AG10803 (cell line): ENCODE measurements around the gene AIG1.
"Not testable (repeated sequence)": the region's sequence is repeated elsewhere in the genome, so short reads cannot be mapped to it uniquely, and the experiment has no call there.

ENCODE experiments used
- DNase-seq: peaks from one replicate; pipeline ENCODE4 v3.0.0; 2010; ENCODE audit warnings: low read depth
- H3K4me3 ChIP-seq: 2 replicates; pipeline ENCODE4 v1.5.1; 2011; ENCODE audit warnings: mild to moderate bottlenecking, low read length, control low read depth
- TF ChIP-seq, protein P1 (sequence below): conservative IDR thresholded peaks from 2 replicates; pipeline ENCODE4 v1.5.1; 2011; ENCODE audit warnings: mild to moderate bottlenecking, low read length, control low read depth, inconsistent platforms

AIG1 gene

GRCh38 chr6:143163621-143164020 lies 102.9 kb downstream of the AIG1 start:
- H3K4me3 ChIP-seq, result no peak overlapping the region
- no peak for DNase-seq
- TF ChIP-seq, protein P1, sequence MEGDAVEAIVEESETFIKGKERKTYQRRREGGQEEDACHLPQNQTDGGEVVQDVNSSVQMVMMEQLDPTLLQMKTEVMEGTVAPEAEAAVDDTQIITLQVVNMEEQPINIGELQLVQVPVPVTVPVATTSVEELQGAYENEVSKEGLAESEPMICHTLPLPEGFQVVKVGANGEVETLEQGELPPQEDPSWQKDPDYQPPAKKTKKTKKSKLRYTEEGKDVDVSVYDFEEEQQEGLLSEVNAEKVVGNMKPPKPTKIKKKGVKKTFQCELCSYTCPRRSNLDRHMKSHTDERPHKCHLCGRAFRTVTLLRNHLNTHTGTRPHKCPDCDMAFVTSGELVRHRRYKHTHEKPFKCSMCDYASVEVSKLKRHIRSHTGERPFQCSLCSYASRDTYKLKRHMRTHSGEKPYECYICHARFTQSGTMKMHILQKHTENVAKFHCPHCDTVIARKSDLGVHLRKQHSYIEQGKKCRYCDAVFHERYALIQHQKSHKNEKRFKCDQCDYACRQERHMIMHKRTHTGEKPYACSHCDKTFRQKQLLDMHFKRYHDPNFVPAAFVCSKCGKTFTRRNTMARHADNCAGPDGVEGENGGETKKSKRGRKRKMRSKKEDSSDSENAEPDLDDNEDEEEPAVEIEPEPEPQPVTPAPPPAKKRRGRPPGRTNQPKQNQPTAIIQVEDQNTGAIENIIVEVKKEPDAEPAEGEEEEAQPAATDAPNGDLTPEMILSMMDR, result no peak

GRCh38 chr6:143164565-143165105 lies 103.9 kb downstream of the AIG1 start:
- TF ChIP-seq, protein P1, result no peak
- DNase-seq, result no peak
- H3K4me3 ChIP-seq, result no peak overlapping the region

DNA sequence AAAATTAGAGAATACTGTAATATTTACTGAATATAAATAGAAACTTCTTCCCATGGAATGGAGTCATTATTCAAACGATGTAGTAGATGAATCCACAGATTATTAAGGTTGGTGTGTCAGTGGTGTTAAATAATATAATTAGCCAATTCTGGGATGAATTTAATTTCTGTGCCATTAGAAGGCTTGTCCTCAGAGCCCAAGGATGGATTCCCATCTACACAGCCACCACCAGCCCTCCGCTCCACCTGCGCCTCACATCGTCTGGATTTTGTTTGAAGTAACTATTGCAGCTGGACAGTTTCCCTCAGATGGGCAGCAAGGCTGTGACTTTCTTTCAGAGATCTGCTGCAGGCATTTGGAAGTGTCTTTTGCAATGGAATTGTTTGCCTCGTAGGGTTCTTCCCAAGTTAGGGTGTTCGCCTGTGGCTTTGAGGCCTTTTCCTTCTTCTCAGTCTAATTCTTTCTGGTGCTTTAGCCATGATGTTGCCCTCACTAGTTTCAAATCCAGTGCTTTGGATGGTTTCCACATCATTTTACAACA lies 104.7 kb downstream of the AIG1 start:
- TF ChIP-seq, protein P1, result no peak
- no peak overlapping the region for H3K4me3 ChIP-seq

GRCh38 chr6:143166247-143166695 lies 105.6 kb downstream of the AIG1 start:
- no peak for DNase-seq
- TF ChIP-seq, protein P1, result no peak
- no peak overlapping the region for H3K4me3 ChIP-seq

More for the DNA sequence above, 104.7 kb downstream of the AIG1 start:
- DNase-seq, result no peak

GRCh38 chr6:143167224-143167623 lies 106.5 kb downstream of the AIG1 start:
- DNase-seq, result no peak
- TF ChIP-seq, protein P1, result no peak
- no peak overlapping the region for H3K4me3 ChIP-seq

GRCh38 chr6:143168396-143168816 lies 107.7 kb downstream of the AIG1 start:
- not testable (repeated sequence) for DNase-seq

DNA sequence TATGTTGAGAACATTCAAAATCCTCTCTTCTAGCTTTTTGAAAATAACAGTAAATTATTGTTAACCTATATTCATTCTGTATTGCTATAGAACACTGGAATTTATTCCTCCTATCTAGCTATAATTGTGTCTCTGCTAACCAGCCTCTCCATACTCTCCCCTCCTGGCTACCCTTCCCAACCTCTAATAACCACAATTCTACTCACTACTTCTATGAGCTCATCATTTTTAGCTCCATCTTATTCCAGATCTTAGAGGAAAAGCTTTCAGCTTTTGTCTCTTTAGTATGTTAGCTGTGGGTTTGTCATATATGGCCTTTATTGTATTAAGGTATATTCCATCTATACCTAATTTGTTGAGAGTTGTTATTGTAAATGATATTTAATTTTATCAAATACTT lies 108.8 kb downstream of the AIG1 start:
- H3K4me3 ChIP-seq, result no peak overlapping the region
- TF ChIP-seq, protein P1, result no peak
- no peak for DNase-seq

More at GRCh38 chr6:143168396-143168816, 107.7 kb downstream of the AIG1 start:
- H3K4me3 ChIP-seq, result not testable (repeated sequence)
